SU-DHL-6 (cell line): ENCODE measurements around the gene INSC.

Experiments
- H2AFZ ChIP-seq: fragments of 200-600 bp; sonication (generic); 2 replicates; pipeline ENCODE4 v1.6.1; 2014; ENCODE audit warnings: low read depth, mild to moderate bottlenecking, moderate library complexity, mixed read lengths, antibody characterized with exemption, low read length; ENCODE audit not compliant: severe bottlenecking
- H3F3A ChIP-seq: fragments of 200-600 bp; shearing (Covaris generic); 2 replicates; pipeline ENCODE4 v1.6.0; 2016; ENCODE audit warnings: antibody characterized with exemption, mild to moderate bottlenecking; ENCODE audit not compliant: insufficient read depth
- H3K27ac ChIP-seq: fragments of 200-600 bp; sonication (generic); 2 replicates; pipeline ENCODE4 v1.5.1; 2016; ENCODE audit warnings: low read depth, mild to moderate bottlenecking, low read length, moderate library complexity, mixed read lengths
- H3K27me3 ChIP-seq: fragments of 200-600 bp; sonication (generic), shearing (Covaris generic); 2 replicates; pipeline ENCODE4 v1.6.0; 2014; ENCODE audit warnings: mild to moderate bottlenecking, low read length
- H3K36me3 ChIP-seq: fragments of 200-600 bp; sonication (generic); 2 replicates; pipeline ENCODE4 v1.6.1; 2014; ENCODE audit warnings: mild to moderate bottlenecking, low read length, mixed read lengths
- H3K4me2 ChIP-seq: fragments of 300-600, 200-600 bp; shearing (Covaris generic), sonication (generic); 2 replicates; pipeline ENCODE4 v1.6.0; 2014; ENCODE audit warnings: low read length, low read depth, mild to moderate bottlenecking; ENCODE audit not compliant: poor library complexity, severe bottlenecking
- H3K4me3 ChIP-seq: fragments of 200-600 bp; sonication (generic); 2 replicates; pipeline ENCODE4 v1.5.1; 2014; ENCODE audit warnings: antibody characterized with exemption, low read length, mild to moderate bottlenecking, mixed read lengths; ENCODE audit not compliant: insufficient read depth, poor library complexity, severe bottlenecking
- H3K79me2 ChIP-seq: fragments of 200-600 bp; sonication (generic); 2 replicates; pipeline ENCODE4 v1.6.1; 2014; ENCODE audit warnings: mild to moderate bottlenecking, low read length, moderate library complexity; ENCODE audit not compliant: insufficient read depth
- H3K9ac ChIP-seq: fragments of 200-600 bp; sonication (generic); 2 replicates; pipeline ENCODE4 v1.7.0; 2014; ENCODE audit warnings: mild to moderate bottlenecking, low read length
- H3K9me2 ChIP-seq: fragments of 200-600 bp; sonication (generic); replicated peaks from 2 replicates; pipeline ENCODE4 v1.6.1; 2014; ENCODE audit warnings: low read length; ENCODE audit not compliant: insufficient read depth
- H3K9me3 ChIP-seq: fragments of 200-600 bp; sonication (generic); 2 replicates; pipeline ENCODE4 v1.6.1; 2014; ENCODE audit warnings: low read length, mixed read lengths; ENCODE audit not compliant: insufficient read depth
- H4K20me1 ChIP-seq: fragments of 200-600 bp; sonication (generic); 2 replicates; pipeline ENCODE4 v1.6.1; 2014; ENCODE audit warnings: low read depth, mild to moderate bottlenecking, antibody characterized with exemption, low read length, moderate library complexity, mixed read lengths
- EZH2phosphoT487 ChIP-seq: fragments of 200-600 bp; sonication (generic), shearing (Covaris generic); conservative IDR thresholded peaks from 2 replicates; pipeline ENCODE4 v1.6.1; 2018; ENCODE audit warnings: mild to moderate bottlenecking, antibody characterized with exemption, low read length, moderate library complexity, mixed read lengths
- TF ChIP-seq, protein P1 (sequence below): fragments of 200-600 bp; sonication (generic); IDR thresholded peaks from one replicate; pipeline ENCODE4 v1.5.1; 2017; ENCODE audit warnings: antibody characterized with exemption, mild to moderate bottlenecking, low read length, moderate library complexity; ENCODE audit not compliant: insufficient read depth, poor library complexity, severe bottlenecking

The INSC gene

DNA sequence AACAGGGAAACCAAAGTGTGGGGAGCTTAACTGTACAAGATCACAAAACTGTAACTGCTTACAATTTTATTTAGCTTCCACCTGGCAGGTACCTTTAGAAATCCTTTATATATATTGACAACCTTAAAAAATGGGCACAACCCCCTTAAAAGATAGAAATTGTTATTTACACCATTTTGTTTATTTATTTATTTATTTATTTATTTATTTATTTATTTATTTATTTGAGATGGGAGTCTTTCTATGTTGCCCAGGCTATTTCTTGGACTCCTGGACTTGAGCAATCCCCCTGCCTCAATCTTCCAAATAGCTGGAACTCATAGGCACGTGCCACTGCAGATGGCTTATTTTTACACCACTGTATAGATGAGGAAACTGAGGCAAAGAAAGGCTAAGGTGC, 74.5 kb downstream of the INSC start:
- no peak overlapping the region for H3K27ac ChIP-seq

DNA sequence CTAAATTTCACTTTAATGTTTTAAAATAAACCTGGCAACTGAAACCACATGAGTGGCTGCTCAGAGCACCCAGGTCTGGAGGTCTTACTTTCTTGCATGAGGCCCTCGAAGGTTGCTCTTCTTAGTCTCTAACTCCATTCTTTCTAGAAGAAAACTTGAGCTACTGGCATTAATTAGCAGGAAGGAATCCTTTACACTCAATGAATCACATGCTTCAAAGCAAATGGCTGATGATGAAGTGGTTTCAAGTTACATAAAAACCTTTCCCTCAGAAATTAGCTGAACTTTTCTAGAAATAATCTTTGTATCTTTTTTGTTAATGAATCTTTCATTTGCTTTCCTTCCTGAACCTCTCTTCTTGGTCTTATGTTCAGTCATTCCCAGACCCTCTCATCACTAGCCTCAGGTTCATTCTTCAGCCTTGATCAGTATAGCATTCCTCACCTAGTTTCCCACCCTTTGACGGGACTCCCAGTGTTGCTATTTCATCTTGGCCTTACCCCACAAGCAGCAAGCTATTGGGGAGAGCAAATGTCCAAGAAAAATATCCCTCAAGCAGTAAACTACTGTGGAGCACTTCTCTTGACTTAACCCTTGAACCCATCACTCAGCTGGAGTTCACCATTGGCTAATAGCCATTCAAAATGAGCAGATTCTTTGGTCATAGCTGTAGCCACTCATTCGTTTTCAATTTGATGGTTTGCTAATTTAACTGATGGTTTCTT, 75.1 kb downstream of the INSC start:
- H3K9me2 ChIP-seq: no peaks in the 10 kb centered on the region
- H3K27me3 ChIP-seq: no peaks in the 10 kb centered on the region
- no peaks in the 10 kb centered on the region for H3F3A ChIP-seq
- H3K9ac ChIP-seq: no peak overlapping the region
- TF ChIP-seq, protein P1, sequence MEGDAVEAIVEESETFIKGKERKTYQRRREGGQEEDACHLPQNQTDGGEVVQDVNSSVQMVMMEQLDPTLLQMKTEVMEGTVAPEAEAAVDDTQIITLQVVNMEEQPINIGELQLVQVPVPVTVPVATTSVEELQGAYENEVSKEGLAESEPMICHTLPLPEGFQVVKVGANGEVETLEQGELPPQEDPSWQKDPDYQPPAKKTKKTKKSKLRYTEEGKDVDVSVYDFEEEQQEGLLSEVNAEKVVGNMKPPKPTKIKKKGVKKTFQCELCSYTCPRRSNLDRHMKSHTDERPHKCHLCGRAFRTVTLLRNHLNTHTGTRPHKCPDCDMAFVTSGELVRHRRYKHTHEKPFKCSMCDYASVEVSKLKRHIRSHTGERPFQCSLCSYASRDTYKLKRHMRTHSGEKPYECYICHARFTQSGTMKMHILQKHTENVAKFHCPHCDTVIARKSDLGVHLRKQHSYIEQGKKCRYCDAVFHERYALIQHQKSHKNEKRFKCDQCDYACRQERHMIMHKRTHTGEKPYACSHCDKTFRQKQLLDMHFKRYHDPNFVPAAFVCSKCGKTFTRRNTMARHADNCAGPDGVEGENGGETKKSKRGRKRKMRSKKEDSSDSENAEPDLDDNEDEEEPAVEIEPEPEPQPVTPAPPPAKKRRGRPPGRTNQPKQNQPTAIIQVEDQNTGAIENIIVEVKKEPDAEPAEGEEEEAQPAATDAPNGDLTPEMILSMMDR: no peak
- TF ChIP-seq EZH2phosphoT487: no peak
- H2AFZ ChIP-seq: no peak overlapping the region
- no peaks in the 10 kb centered on the region for H3K79me2 ChIP-seq
- H3K9me3 ChIP-seq: no peaks in the 10 kb centered on the region
- no peak overlapping the region for H3K4me2 ChIP-seq
- H3K27ac ChIP-seq: no peak overlapping the region
- no peaks in the 10 kb centered on the region for H4K20me1 ChIP-seq
- H3K4me3 ChIP-seq: no peak overlapping the region
- H3K36me3 ChIP-seq: no peaks in the 10 kb centered on the region

More for the DNA sequence above, 74.5 kb downstream of the INSC start:
- Histone ChIP-seq H3K4me2 (no peak overlapping the region), H3K36me3 (no peaks in the 10 kb centered on the region), H3K9ac (no peak overlapping the region), H3F3A (no peaks in the 10 kb centered on the region), H3K4me3 (no peak overlapping the region), H3K9me3 (no peaks in the 10 kb centered on the region), H2AFZ (no peak overlapping the region), H3K9me2 (no peaks in the 10 kb centered on the region), H3K79me2 (no peaks in the 10 kb centered on the region), H3K27me3 (no peaks in the 10 kb centered on the region), H4K20me1 (no peaks in the 10 kb centered on the region)
- no peak for TF ChIP-seq EZH2phosphoT487
- TF ChIP-seq, protein P1: no peak

DNA sequence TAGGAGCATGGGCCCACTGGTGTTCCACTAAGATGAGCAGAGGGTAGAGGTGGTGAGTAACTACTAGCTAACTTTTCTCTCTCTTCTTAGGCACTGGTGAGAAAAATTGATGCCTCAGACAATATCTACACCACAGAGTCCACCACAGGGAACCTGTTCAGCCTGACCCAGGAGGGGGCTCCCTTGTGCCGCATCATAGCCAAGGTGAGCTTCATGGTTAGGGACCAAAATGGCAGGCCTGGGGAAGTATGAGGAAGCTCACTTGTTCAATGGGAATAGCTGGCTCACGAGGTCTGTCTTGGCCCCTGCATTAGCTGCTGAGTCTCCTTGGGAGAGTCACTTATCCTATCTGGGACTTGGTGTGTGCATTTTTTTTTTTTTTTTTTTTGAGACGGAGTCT, 75.9 kb downstream of the INSC start:
- Histone ChIP-seq H3K9me2 (no peaks in the 10 kb centered on the region), H3K9ac (no peak overlapping the region), H3K4me3 (no peak overlapping the region), H3F3A (no peaks in the 10 kb centered on the region), H2AFZ (no peak overlapping the region), H3K9me3 (no peaks in the 10 kb centered on the region), H3K27ac (no peak overlapping the region), H3K27me3 (no peaks in the 10 kb centered on the region), H3K4me2 (no peak overlapping the region), H3K79me2 (no peaks in the 10 kb centered on the region), H3K36me3 (no peaks in the 10 kb centered on the region), H4K20me1 (no peaks in the 10 kb centered on the region)
- no peak for TF ChIP-seq EZH2phosphoT487
- TF ChIP-seq, protein P1: no peak
